Hematopoietic multipotent progenitor cell treated with erythropoietin and hydrocortisone succinate and interleukin-3 and kit ligand, for 17 days (in vitro differentiated cells): ENCODE data around the gene C2orf42.
"Not testable (repeated sequence)": the region's sequence is repeated elsewhere in the genome, so short reads cannot be mapped to it uniquely, and the experiment has no call there.

Source experiments
- DNase-seq: peaks from one replicate; pipeline ENCODE4 v3.0.0-alpha.2; 2015; ENCODE audit warnings: low spot score

The C2orf42 gene

DNA sequence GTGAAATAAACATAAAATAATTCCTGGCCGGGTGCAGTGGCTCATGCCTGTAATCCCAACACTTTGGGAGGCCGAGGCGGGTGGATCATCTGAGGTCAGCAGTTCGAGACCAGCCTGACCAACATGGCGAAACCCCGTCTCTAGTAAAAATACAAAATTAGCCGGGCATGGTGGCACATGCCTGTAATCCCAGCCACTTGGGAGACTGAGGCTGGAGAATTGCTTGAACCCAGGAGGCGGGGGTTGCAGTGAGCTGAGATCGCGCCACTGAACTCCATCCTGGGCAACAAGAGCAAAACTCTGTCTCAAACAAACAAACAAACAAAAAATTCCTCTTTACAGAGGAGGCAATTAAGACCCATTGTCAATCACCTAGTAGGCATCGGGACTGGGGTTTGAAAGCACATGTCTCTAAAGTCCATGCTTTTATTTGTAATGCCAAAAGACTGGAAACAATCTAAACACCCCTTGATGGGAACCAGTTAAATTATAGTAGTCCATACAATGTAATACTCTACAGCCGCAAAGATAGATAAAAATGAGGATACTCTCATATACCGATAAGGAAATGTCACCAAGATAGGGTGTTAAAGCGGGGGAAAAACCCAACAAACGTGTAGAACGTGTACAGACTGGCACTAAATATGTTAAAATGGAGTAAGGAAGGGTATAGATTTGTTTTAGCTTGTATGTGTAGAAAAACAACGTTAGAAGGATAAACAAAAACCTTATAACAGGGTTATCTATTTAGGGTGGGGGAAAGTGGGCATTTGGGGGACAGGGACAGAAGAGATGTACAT is 59.3 kb downstream of the C2orf42 start:
- DNase-seq, result peak; percentile 48

DNA sequence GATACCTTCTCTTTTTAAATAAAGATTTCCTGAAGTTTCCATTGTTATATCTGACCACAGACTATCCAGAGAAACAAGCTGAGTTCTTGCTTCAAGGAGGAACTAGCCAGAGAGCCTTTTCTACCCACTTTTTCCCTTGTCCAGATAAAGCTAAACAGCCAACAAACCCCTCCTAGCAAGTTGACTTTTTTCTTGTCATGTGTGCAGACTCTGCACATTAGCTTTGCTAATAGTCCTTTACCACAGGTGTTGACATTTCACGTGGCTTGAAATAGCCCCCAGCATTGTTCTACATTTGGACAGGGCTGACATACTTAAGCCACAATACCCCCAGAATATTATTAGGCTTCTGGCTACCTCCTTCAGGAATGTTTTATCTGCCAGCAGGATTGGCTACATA is 62.8 kb downstream of the C2orf42 start:
- DNase-seq, result no peak

DNA sequence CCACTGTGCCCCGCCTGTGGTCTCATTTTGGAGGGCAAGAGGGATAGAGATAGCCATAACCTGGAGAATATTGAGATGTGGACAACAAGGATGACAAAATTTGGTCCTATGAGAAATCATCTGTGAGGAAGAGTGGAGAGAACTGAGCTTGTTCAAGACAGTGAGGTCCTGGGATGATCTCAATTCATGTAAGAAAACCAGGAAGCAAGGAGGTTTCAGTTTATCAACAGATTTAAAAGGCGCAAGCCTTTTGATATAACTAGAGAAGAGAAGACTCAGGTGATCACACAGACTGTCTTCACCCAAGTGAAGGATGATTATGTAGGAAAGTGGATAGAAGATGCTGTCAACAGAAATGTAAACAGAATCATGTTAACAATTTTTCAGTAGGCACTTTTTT is 64.4 kb downstream of the C2orf42 start:
- DNase-seq, result no peak

DNA sequence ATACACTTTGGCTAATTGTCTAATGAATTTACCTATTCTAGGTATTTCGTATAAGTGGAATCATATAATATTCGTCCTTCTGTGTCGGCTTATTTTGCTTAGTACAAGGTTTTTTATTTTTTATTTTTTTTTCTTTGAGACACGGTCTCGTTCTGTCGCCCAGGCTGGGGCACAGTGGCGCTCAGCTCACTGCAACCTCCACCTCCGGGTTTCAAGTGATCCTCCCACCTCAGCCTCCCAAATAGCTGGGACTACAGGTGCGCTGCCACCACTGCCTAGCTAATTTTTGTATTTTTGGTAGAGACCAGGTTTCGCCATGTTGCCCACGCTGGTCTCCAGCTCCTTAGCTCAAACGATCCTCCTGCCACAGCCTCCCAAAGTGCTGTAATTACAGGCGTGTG is 65.3 kb downstream of the C2orf42 start:
- DNase-seq, result no peak

DNA sequence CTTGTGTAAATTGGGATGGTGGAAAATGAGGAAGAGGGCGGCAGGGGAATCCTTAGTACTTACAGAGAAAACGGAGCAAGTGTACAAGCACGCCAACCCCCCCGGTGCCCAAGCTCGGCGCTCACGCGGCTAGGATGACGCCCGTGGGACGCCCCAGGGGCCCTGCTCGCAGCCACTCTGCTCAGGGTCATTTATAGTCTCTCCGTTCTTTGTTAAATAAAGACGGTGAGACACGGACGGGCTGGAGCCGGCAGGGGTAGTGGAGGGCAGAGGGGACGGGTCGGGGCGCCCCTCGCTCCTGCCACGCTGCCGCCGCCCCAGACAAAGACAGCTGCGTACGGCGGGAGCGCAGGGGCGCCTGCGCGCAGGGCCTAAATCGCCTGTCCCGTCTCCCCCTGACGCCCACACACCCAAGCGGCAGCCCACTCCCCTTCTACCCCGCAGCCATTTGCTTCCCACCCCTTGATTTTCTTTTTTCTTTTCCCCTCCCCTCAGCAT is 65.8 kb downstream of the C2orf42 start:
- peak; percentile 54 for DNase-seq

DNA sequence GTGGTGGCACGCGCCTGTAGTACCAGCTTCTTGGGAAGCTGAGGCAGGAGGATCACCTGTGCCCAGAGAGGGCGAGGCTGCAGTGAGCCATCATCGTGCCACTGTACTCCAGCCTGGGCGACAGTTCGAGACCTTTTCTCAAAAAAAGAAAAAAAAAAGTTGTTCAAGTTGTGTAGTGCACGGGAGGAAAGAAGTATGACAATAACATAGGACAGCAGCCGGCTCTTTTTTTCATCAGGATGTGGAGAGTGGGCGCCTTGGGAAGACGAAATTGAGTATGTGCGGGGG is 67.0 kb downstream of the C2orf42 start:
- DNase-seq, result no peak

DNA sequence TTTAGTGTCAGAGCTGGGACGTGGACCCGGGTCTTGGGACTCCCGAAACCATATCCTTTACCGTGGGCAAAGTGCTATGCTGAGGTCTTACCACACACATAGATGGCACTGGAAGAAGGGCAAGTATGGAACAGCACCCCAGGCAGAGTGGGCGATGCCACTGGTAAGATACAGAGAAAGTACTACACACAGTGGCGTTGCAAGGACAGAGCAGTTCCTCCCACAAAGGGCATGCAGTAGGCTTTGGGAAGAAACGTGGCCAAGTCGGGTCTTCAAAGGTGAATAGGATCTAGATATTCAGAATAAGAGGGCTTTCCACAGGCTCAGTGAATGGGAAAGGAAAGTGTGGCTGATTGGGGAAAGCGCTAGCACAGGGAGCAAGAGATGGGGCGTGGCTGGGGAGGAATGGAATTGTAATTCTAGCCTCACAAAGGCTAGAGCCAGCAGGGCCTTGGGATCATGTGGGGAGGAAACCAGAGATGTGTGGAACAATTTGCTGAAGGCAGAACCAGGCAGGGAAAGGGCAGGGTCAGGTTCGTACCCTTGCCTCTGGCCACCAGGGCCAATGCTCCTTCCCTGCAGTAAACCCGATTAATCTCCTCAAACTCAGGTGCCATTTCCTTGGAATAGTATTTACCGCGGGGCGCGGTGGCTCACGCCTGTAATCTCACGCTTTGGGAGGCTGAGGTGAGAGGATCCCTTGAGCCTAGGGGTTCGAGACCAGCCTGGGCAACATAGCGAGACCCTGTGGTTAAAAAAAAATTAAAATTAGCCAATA is 67.6 kb downstream of the C2orf42 start:
- no peak for DNase-seq

DNA sequence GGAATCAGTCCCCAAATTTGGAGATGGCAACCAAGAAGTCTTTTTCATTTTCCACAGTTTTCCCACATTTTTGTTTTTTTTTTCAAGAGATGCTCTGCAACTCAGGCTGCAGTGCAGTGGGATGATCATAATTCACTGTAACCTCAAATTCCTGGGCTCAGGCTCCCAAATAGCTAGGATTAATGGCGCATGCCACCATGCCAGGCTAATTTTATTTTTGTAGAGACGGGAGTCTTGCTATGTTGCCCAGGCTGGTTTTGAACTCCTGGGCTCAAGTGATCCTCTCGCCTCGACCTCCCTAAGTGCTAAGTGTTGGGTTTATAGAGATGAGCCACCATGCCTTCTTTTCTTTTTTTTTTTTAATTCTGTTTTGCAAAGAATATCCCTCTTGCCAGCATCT is 68.3 kb downstream of the C2orf42 start:
- DNase-seq, result no peak

DNA sequence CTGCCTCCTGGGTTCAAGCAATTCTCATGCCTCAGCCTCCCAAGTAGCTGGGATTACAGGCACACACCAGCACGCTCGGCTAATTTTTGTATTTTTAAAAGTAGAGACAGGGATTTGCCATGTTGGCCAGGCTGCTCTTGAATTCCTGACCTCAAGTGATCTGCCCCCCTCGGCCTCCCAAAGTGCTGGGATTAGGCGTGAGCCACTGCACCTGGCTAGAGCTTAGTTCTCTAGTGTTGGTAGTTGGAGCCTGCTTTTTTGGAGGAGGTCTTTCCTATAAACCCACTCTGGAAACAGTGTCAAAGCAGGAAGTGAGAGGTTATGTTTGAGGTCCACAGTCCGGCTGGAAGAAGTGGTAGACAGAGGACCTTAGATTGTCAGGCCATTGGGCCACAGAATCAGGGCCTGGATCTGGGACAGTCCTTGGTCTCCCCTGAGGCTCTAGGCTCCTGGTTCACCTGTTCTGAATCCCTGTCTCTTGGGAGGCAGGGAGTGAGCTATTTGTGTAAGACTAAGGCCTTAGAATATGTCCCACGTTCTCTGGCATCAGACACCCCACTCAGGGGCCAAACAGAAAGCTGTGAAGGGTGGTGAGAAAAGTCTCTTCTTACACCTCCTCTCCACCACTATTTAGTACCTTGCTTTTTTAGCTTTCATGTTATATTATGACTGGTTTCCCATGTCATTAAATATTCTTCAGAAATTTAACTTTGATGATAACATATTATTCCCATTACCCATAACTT is 69.0 kb downstream of the C2orf42 start:
- DNase-seq, result no peak

DNA sequence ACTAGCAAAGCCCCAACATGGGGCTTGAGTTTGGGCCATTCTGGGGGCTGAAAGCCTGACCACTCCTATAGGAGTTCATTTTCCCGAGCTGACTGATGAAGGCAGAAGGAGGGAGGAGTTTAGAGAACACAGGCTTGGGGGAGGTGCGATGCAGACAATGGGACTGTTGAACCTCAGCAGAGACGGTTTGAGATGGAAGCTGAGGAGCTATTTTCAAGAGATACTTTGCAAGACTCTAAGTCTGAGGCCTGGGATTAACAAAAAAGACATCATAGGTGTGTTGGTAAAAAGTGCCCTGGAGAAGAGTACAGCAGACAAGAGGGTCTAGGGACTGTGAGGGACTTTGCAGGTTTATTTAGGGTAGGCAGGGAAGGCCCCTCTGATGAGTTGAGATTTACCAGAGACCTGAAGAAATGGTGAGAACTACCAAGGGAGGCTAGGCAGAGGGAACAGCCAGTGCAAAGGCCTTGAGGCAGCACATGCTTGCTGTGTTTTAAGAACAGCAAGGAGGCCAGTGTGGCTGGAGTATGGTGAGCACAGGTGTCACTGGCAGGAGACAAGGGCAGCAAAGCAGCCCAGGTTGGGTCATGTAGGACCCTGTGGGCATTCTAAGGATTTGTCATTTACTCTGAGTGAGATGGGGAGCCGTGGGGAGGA is 71.9 kb downstream of the C2orf42 start:
- no peak for DNase-seq

DNA sequence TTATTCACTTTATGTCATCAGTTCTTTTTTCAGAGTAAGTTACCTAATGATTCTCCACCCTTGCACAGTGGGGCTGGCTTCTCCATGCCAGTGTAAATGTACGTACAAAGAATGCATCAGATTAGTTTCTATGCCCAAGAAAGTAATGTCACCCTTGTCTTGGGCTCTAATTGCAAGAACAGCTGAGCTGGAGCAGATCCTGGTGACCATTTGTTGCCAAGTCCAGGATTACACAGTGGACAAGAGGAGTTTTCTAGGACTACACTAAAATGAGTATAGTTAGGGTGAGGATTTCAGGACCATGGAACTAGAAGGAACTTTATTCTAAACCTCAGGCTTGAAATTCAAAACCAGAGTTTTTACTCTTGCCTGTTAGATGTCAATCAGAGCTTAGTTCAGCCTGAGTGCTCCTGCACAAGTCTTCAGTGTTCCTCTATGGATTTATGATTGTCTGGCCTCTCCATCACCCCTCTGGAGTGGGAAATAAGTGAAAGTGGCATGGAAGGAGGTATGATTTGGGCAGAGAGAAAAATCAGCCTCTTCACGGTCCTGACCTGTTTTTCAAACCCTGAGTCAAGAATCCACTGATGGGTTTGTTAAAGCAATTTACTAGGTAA is 73.8 kb downstream of the C2orf42 start:
- no peak for DNase-seq

DNA sequence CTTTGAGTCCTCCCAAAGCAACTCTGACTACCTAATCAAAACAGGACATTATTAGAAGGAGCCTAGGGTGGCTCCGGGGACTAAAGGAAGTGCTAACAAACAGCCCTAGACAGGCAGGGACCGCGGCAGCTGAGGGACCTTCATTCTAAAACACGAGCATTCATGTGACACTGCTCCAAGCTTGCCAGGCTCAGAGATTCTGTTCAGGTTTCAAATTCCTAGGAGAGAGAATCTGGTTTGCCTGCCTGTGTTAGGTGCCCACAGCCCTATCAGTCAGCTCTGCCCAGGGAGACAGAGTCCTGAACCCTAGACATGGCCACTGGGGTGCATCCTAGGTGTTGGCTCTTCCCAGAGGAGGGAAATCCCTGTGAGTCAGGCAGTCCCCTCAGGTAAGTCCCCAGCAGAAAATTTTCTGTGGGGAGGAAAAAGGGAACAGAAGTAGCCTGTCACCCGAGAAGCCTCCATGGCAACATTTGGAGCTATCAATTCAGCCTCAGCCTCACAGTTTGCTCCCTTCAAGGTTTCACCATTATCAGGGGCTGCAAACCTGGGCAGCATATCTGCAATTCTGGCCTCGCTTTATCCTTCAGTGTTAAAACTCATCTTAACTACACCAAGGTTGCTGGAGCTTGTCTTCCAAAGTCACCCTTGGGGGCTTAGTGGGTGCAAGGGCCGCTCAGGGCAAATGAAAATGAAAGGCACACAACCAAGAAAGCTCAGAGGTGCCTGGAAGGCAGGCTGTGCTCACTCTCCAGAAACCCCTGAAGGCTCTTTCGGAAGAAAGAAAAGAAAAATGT is 75.0 kb downstream of the C2orf42 start:
- no peak for DNase-seq

DNA sequence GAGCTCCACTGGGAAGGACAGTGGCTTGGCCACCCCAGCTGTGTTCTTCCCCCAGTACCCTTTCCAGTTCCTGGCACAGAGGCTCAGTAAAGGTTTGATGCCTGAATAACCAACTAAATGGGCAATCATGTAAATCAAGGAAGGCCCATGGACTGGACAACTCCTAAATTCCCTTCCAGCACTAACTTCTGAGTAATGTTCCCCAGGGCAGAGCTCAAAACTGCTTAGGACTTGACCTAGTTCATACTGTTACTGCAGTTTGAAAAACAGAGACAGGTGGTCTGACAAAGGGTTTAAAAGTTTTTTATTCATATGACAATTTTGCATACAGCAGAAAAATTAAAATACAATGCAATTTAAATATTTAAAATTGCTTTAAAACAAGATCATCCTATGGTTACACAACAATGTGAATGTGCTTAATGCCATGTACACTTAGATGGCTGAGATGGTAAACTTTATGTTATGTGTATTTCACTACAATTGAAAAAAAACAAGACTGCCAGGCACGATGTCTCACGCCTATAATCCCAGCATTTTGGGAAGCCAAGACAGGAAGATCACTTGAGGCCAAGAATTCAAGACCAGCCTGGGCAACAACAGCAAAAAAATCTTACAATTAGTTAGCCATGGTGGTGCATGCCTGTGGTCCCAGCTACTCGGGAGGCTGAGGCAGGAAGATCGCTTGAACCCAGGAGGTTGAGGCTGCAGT is 77.3 kb downstream of the C2orf42 start:
- no peak for DNase-seq

DNA sequence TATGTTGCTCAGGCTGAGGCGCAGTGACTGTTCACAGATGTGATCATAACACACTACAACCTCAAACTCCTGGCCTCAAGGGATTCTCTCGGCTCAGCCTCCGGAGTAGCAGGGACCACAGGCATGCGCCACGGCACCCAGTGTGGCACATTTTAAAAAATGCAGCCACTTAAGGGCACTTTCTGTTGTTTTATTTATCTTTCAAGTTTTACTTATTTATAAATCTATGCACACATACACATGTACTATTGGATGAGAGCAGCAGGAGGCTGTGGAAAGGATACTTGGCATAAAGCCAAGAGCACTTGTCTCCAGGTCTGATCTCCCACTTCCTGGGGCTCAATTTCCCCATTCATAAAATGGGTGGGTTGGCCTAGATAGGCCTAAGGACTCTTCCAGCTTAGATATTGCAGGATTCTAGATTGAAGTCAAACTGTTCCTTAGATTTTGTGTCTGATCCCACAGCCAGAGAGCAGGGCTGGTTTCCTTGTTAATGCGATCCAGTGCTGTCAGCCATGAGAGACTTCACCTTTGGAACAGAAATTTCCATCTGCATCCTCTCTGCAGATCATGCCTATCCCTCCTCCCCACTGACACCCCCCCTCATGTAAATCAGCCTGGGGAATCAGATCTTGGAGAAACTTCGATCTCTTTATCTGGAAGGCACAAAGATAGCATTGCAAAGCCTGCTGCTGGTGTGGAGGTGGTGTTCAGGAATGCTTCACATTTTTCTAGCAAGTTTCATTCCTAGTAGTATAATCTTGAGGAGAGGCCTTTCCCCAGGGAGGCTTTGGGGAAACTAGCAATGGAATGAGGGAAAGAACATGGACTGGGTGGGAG is 78.8 kb downstream of the C2orf42 start:
- DNase-seq, result no peak

DNA sequence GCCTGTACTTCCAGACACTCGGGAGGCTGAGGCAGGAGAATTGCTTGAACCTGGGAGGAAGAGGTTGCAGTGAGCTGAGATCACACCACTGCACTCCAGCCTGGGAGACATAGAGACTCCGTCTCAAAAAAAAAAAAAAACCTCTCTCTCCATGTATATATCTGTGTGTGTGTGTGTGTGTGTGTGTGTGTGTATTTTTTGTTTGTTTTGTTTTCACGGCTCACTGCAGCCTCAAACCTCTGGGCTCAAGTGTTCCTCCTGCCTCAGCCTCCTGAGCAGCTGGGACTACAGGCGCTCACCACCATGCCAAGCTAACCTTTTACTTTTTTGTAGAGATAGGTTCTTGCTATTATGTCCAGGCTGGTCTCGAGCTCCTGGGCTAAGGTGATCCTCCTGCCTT is 80.4 kb downstream of the C2orf42 start:
- DNase-seq, result not testable (repeated sequence)

DNA sequence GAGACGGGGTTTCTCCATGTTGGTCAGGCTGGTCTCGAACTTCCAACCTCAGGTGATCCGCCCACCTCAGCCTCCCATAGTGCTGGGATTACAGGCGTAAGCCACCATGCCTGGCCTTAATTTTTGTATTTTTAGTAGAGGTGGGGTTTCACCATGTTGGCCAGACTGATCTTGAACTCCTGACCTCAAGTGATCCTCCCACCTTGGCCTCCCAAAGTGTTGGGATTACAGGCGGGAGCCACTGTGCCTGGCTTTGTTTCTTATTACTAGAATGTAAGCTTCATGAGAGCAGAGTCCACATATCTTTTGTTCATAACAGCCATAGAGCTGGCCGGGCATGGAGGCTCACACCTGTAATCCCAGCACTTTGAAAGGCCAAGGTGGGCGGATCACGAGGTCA is 84.7 kb downstream of the C2orf42 start:
- not testable (repeated sequence) for DNase-seq

DNA sequence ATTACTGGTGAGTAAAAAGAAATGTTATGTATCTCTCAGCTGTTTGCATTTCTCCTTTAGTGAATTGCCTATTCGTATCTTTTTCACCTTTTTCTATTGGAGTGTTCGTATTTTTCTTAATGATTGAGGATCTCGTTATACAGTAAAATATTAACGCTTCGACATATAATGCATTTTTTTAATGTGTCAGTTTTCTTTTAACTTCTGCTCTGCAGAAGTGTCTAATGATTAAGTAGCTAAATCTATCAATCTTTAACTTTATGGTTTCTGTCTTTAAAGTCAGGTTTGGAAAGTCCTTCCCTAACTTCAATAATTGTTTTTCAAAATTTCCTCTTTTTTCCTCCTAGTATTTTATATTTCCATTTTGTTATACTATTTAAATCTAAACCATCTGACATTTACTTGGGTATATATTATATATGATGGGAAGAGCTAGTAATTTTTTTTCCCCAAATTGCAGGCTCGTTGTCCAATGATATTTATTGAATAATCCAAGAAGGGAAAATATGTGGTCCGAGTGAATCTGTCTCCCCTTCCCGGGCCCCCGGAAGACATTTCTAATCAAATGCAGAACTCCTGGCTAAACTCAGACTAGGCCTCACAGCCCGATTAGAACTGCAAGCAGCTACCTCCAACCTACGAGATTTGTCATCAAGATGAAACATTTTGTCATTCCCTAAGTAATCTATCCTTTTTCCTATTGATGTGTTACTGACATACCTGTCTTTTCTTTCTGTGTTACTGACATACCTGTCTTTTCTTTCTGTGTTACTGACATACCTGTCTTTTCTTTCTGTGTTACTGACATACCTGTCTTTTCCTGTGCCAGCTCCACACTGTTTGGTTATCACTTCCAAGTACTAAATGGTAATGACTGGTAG is 86.3 kb downstream of the C2orf42 start:
- DNase-seq, result no peak

DNA sequence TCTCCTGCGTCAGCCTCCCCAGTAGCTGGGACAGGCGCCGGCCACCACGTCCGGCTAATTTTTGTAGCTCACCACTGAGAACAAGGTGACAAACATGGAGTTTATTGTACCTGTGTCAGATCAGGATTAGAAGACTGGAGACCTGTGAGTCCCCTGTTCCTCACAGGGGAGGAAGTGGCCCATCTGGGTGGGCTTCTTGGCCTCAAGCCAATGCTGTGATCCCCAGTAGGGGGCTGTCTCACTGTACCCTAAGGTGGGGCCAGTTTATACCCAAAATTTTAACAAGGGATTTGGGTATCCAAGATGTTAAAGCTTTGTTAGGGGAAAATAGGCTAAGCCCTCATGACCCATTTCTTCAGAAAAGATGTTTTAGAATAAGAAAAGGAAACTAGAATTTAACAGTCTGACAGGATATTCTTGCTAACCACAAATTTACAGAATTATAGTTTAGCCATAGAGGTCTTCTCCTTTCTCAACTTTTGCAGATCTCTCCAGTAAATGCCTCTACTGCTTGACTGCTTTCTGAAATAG is 87.2 kb downstream of the C2orf42 start:
- no peak for DNase-seq
